Heart right ventricle (tissue), 16 donors: ENCODE data around the gene ERMAP. TPM values are rescaled to one million over a fixed set of nuclear protein-coding genes. Genes with fewer than 3 reads are reported as not detected.
A peak's percentile ranks its signal among the peaks of the same experiment; 100 is the strongest.

Source experiments
- ATAC-seq, 8 donors: fragments of 200-7000 bp; cut with Tn5 transposase; one replicate each; pipeline ENCODE4 v1.9.1; 2020; ENCODE audit warnings: mild to moderate bottlenecking in 8 of 8, moderate library complexity in 8 of 8, moderate number of reproducible peaks in 1 of 8
- DNase-seq, 2 donors: peaks; one replicate each; pipeline ENCODE4 v3.0.0-alpha.2; 2020
- H3K27ac ChIP-seq, 10 donors: fragments of 200-600 bp; sonication (generic) in 2 of 10; one replicate each; pipeline versions ENCODE4 v1.5.0 to v1.8.0; 2020 to 2022; ENCODE audit warnings: mild to moderate bottlenecking in 3 of 10
- H3K27me3 ChIP-seq, 7 donors: fragments of 200-600 bp; one replicate each; pipeline ENCODE4 v1.8.0; 2021 to 2022; ENCODE audit warnings: mild to moderate bottlenecking in 2 of 7
- H3K36me3 ChIP-seq, 9 donors: fragments of 200-600 bp; sonication (generic) in 1 of 9; one replicate each; pipeline versions ENCODE4 v1.5.0 to v1.8.0; 2020 to 2022; ENCODE audit warnings: mild to moderate bottlenecking in 2 of 9
- H3K4me1 ChIP-seq, 9 donors: fragments of 200-600 bp; sonication (generic) in 1 of 9; one replicate each; pipeline versions ENCODE4 v1.5.0 to v1.8.0; 2020 to 2022; ENCODE audit warnings: mild to moderate bottlenecking in 4 of 9
- H3K4me3 ChIP-seq, 10 donors: fragments of 200-600 bp; sonication (generic) in 2 of 10; one replicate each; pipeline versions ENCODE4 v1.5.0 to v1.8.0; 2020 to 2022; ENCODE audit warnings: mild to moderate bottlenecking in 7 of 10, moderate library complexity in 2 of 10
- H3K9me3 ChIP-seq, 11 donors: fragments of 200-600 bp in 10 of 11; sonication (generic) in 2 of 11; one replicate each; pipeline versions ENCODE4 v1.5.0 to v1.8.0; 2013 to 2022; ENCODE audit warnings: mild to moderate bottlenecking in 2 of 11, control low read depth in 1 of 11, moderate library complexity in 1 of 11
- CTCF ChIP-seq, 9 donors: fragments of 200-600 bp; sonication (generic) in 2 of 9; IDR thresholded peaks; one replicate each; pipeline versions ENCODE4 v1.5.0 to v1.8.0; 2021 to 2022; ENCODE audit warnings: antibody characterized with exemption in 9 of 9, mild to moderate bottlenecking in 5 of 9, moderate library complexity in 1 of 9
- WGBS, 2 donors: extraction: QIAGEN DNeasy Blood & Tissue Kit; methylation state at CpG; one replicate each; pipeline ENCODE4 v1.1.7; 2013; ENCODE audit warnings: inconsistent platforms in 1 of 2; 5-methylcytosine and 5-hydroxymethylcytosine counted together
- intact Hi-C, 10 donors: fragments of 100-400 bp; cut with DNase I; formaldehyde crosslinking; loops; one replicate each; pipeline versions ENCODE4 v1.11.1 to v1.14.2; 2022
- polyA plus RNA-seq, 2 donors: library from polyadenylated mRNA; stranded (reverse); fragments of 200-250 nt; gene quantifications; one replicate each; pipeline ENCODE4 v1.2.3, GENCODE V29; 2013
- total RNA-seq, 10 donors: library from RNA; stranded (reverse); fragmentation: NEBNext Ultra II Directional in 3 of 10; extraction: Animal tissue kit (Norgen Biotek cat#: 25700) in 3 of 10; gene quantifications; one replicate each; pipeline versions ENCODE4 v1.2.1 to v1.2.4, GENCODE V29; 2021 to 2023
- donor health status: Arrhythmogenic right ventricular cardiomyopathy.
- donor health status: ischemic (EF 13 %, LVEDD 7.1; RV severe dilation, severe dysfunction).
- donor health status: healthy with polysubstance abuse.
- donor health status: DM: no; HTN: yes; CAD: no.
- donor health status: DM: no; HTN: no; CAD: no.
- donor health status: ischemic (EF 25% LVEDD 6.9; RV normal size, moderate dysfunction).
- donor health status: ischemic (EF 25% LVEDD 5.7; RV mildly dilated, moderate dysfunction).
- donor health status: healthy.
- donor health status: DM: yes; HTN: yes; CAD: no.
- donor health status: Ischemic cardiomyopathy.
- donor health status: ischemic (EF 35%, LVEDD 5.7; RV mildly dilated, moderate dysfunction).
- donor health status: nonischemic (EF 11% LVEDD 7.7; RV severe dilation, severe dysfunction).
- donor health status: DM: yes; HTN: yes; CAD: no.
- donor health status: PGD.
- donor health status: ischemic (EF 29% LVEDD 5.4; RV normal size, mild dysfunction).
- donor health status: nonischemic (EF 23%, LVEDD 6.1; RV moderate dilation, normal function).

ERMAP gene
- total and polyA plus RNA-seq, 12 donors = 1.4 to 6.1 (median 5.0) TPM

DNA sequence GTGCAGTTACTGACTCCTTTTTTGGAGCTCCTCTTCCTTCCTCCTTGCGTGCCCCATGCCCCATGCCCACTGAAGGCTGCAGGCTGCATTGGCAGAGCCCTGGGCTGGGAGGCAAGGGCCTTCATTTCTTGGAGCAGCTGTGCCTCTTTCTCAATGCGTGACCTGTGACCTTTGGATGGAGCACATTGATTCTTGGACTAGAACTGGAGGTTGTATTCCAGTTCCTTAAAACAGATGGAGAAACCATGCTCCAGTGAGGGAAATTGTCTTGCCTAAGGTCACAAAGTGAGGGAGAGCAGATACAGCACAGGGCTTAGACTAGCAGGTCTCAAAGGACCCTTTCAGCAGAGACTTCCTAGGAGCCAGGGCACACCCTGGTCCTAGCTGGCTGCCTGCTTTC lies 23.1 kb upstream of the ERMAP start:
- H3K27ac ChIP-seq = no peak overlapping the region
- TF ChIP-seq CTCF (IDR thresholded peaks at IDR 0.05) = no peak
- H3K9me3 ChIP-seq = no peaks in the 10 kb centered on the region
- 88 to 89% methylated on average over 2 of the region's 2 CpGs for WGBS, 2 donors
- intact Hi-C loops = no loop called here
- H3K4me3 ChIP-seq = no peak overlapping the region
- H3K4me1 ChIP-seq = no peaks in the 10 kb centered on the region
- no peaks in the 10 kb centered on the region for H3K27me3 ChIP-seq
- ATAC-seq (peak in 2 of 8 donors; percentile 46 to 62), DNase-seq (no peak)
- no peaks in the 10 kb centered on the region for H3K36me3 ChIP-seq

DNA sequence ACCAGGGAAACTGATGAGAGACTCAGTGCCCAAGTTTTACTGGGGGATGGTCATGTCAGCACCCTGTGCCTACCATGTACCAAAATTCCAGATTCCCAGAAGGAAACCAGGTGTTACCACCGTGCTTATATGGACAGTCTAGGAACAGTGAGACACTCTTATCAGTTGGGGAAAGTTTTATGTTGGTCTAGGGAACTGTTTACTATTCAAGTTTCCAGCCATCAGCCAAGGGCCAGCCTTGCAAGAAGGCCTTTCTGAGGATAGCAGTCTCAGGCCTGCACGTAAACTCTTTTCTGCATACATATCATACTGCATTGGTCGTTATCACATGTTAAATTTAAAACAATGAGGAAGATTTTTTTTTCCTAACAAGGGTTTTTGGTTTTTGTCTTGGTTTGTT lies 19.5 kb upstream of the ERMAP start:
- intact Hi-C loops = no loop called here
- no peaks in the 10 kb centered on the region for H3K27me3 ChIP-seq
- no peaks in the 10 kb centered on the region for H3K36me3 ChIP-seq
- H3K27ac ChIP-seq = no peak overlapping the region
- no peaks in the 10 kb centered on the region for H3K9me3 ChIP-seq
- DNase-seq = no peak
- no peak for ATAC-seq
- WGBS, 2 donors = 78 to 80% methylated on average over 3 of the region's 3 CpGs
- TF ChIP-seq CTCF (IDR thresholded peaks at IDR 0.05) = no peak
- H3K4me1 ChIP-seq = no peaks in the 10 kb centered on the region
- no peak overlapping the region for H3K4me3 ChIP-seq

GRCh38 chr1:42797979-42798378 lies 18.9 kb upstream of the ERMAP start:
- Histone ChIP-seq H3K4me1 (no peaks in the 10 kb centered on the region), H3K36me3 (no peaks in the 10 kb centered on the region), H3K27ac (no peak overlapping the region), H3K4me3 (no peak overlapping the region), H3K27me3 (no peaks in the 10 kb centered on the region), H3K9me3 (no peaks in the 10 kb centered on the region)
- intact Hi-C loops = no loop called here
- WGBS, 2 donors = 90 to 92% methylated on average over 5 of the region's 5 CpGs
- TF ChIP-seq CTCF (IDR thresholded peaks at IDR 0.05) = no peak
- no peak for DNase-seq
- ATAC-seq = no peak

GRCh38 chr1:42801832-42802473 lies 15.0 kb upstream of the ERMAP start:
- peak in 2 of 8 donors; percentile 10 to 42 for ATAC-seq
- TF ChIP-seq CTCF (IDR thresholded peaks at IDR 0.05) = no peak
- WGBS, 2 donors = 75 to 82% methylated on average over 8 of the region's 8 CpGs
- peaks cover 0 to 22% (median 0%) of the 10 kb centered on the region in 9 donors for H3K36me3 ChIP-seq
- no peak overlapping the region for H3K27ac ChIP-seq
- no peaks in the 10 kb centered on the region for H3K27me3 ChIP-seq
- peaks cover 0 to 6% (median 0%) of the 10 kb centered on the region in 9 donors for H3K4me1 ChIP-seq
- H3K4me3 ChIP-seq = no peak overlapping the region
- no peaks in the 10 kb centered on the region for H3K9me3 ChIP-seq
- intact Hi-C loops = no loop called here
- no peak for DNase-seq
